Lung (tissue), 12 donors: ENCODE data around the gene IL21R. TPM values are rescaled to one million over a fixed set of nuclear protein-coding genes. Genes with fewer than 3 reads are reported as not detected.

Experiments used
- ATAC-seq: fragments of 200-7000 bp; cut with Tn5 transposase; one replicate; pipeline ENCODE4 v1.9.1; 2020; ENCODE audit warnings: moderate number of reproducible peaks; ENCODE audit not compliant: insufficient read depth, low FRiP score
- DNase-seq, 3 donors: peaks; one replicate each; pipeline ENCODE4 v3.0.0-alpha.2; 2013 to 2017
- H3K27ac ChIP-seq, 2 donors: one replicate each; pipeline ENCODE4 v1.5.1; 2013; ENCODE audit warnings: mild to moderate bottlenecking in 2 of 2, moderate library complexity in 2 of 2, control low read depth in 1 of 2, inconsistent platforms in 1 of 2, low read depth in 1 of 2, low read length in 1 of 2
- H3K27me3 ChIP-seq, 3 donors: one replicate each; pipeline ENCODE4 v1.5.1; 2013; ENCODE audit warnings: low read length in 2 of 3; ENCODE audit not compliant: control insufficient read depth in 3 of 3, insufficient read depth in 3 of 3
- H3K36me3 ChIP-seq, 4 donors: one replicate each; pipeline ENCODE4 v1.5.1; 2013; ENCODE audit warnings: low read length in 4 of 4, mild to moderate bottlenecking in 1 of 4, moderate library complexity in 1 of 4; ENCODE audit not compliant: control insufficient read depth in 4 of 4, insufficient read depth in 4 of 4
- H3K4me1 ChIP-seq, 5 donors: one replicate each; pipeline ENCODE4 v1.5.1; 2013; ENCODE audit warnings: low read length in 5 of 5, mild to moderate bottlenecking in 2 of 5, moderate library complexity in 1 of 5; ENCODE audit not compliant: control insufficient read depth in 5 of 5, insufficient read depth in 5 of 5
- H3K4me3 ChIP-seq: one replicate; pipeline ENCODE4 v1.5.1; 2013; ENCODE audit warnings: mild to moderate bottlenecking, control low read depth, moderate library complexity
- H3K9ac ChIP-seq, 2 donors: one replicate each; pipeline ENCODE4 v1.5.1; 2013; ENCODE audit warnings: low read length in 2 of 2, control low read depth in 1 of 2; ENCODE audit not compliant: insufficient read depth in 1 of 2
- H3K9me3 ChIP-seq, 4 donors: one replicate each; pipeline ENCODE4 v1.5.1; 2013; ENCODE audit warnings: low read length in 3 of 4, mild to moderate bottlenecking in 1 of 4, moderate library complexity in 1 of 4; ENCODE audit not compliant: control insufficient read depth in 4 of 4, insufficient read depth in 3 of 4
- CTCF ChIP-seq: IDR thresholded peaks from 2 replicates; pipeline ENCODE4 v1.5.1; 2012; ENCODE audit warnings: mild to moderate bottlenecking; ENCODE audit errors: control extremely low read depth, extremely low read depth
- WGBS, 2 donors: extraction: QIAGEN DNeasy Blood & Tissue Kit; methylation state at CpG; one replicate each; pipeline ENCODE4 v1.1.7; 2013; 5-methylcytosine and 5-hydroxymethylcytosine counted together
- polyA plus RNA-seq, 2 donors: library from polyadenylated mRNA; stranded (reverse); fragments of 200-250 nt; gene quantifications; one replicate each; pipeline ENCODE4 v1.2.1, GENCODE V29; 2013
- total RNA-seq, 2 donors: library from RNA; depleted of rRNA in 1 of 2; stranded (reverse); fragments of >200 nt in 1 of 2; gene quantifications; one replicate each; pipeline ENCODE4 v1.2.1, GENCODE V29; 2014 to 2021
- donor health status: control.
- donor health status: control.
- donor health status: Bipolar disorder and iron deficiency.
- donor health status: healthy.
- donor health status: DM: yes; HTN: yes; CAD: no.

The IL21R gene
- total and polyA plus RNA-seq, 4 donors = 1.0 to 6.3 (median 4.0) TPM

- DNase-seq = peak in 1 of 3 donors; percentile 2
- Histone ChIP-seq H3K27ac (no peak overlapping the region), H3K27me3 (peaks cover 0 to 2% (median 0%) of the 10 kb centered on the region in 3 donors), H3K4me3 (no peak overlapping the region), H3K9ac (no peak overlapping the region), H3K4me1 (peaks cover 0 to 6% (median 0%) of the 10 kb centered on the region in 5 donors), H3K9me3 (peaks cover 0 to 17% (median 3%) of the 10 kb centered on the region in 4 donors), H3K36me3 (peaks cover 0 to 6% (median 1%) of the 10 kb centered on the region in 4 donors)
- 93 to 95% methylated on average over 5 of the region's 5 CpGs for whole genome bisulfite sequencing, 2 donors
- no peak for ATAC-seq
- no peak for TF ChIP-seq CTCF
Observed at GRCh38 chr16:27441276-27441675, 39.3 kb downstream of the IL21R start.

- no peak overlapping the region for H3K27ac ChIP-seq
- H3K9ac ChIP-seq = no peak overlapping the region
- 92 to 95% methylated on average over 8 of the region's 8 CpGs for WGBS, 2 donors
- H3K4me1 ChIP-seq = peaks cover 0 to 6% (median 0%) of the 10 kb centered on the region in 5 donors
- no peak for DNase-seq
- TF ChIP-seq CTCF = no peak
- peaks cover 0 to 17% (median 3%) of the 10 kb centered on the region in 4 donors for H3K9me3 ChIP-seq
- peaks cover 0 to 2% (median 0%) of the 10 kb centered on the region in 3 donors for H3K27me3 ChIP-seq
- no peak overlapping the region for H3K4me3 ChIP-seq
- no peak for ATAC-seq
- peaks cover 0 to 6% (median 1%) of the 10 kb centered on the region in 4 donors for H3K36me3 ChIP-seq
Observed at GRCh38 chr16:27441998-27442397, 40.0 kb downstream of the IL21R start.

GRCh38 chr16:27444015-27444414, 42.0 kb downstream of the IL21R start:
- no peak for TF ChIP-seq CTCF
- no peak overlapping the region for H3K4me3 ChIP-seq
- peaks cover 0 to 6% (median 0%) of the 10 kb centered on the region in 5 donors for H3K4me1 ChIP-seq
- WGBS, 2 donors = 59 to 83% methylated on average over 2 of the region's 2 CpGs
- peaks cover 0 to 6% (median 3%) of the 10 kb centered on the region in 4 donors for H3K36me3 ChIP-seq
- peaks cover 0 to 30% (median 3%) of the 10 kb centered on the region in 4 donors for H3K9me3 ChIP-seq
- peak in 1 of 3 donors; percentile 13 for DNase-seq
- H3K9ac ChIP-seq = no peak overlapping the region
- H3K27ac ChIP-seq = no peak overlapping the region
- ATAC-seq = no peak
- H3K27me3 ChIP-seq = peaks cover 0 to 2% (median 0%) of the 10 kb centered on the region in 3 donors

- WGBS, 2 donors = 94 to 95% methylated on average over 5 of the region's 5 CpGs
- H3K9me3 ChIP-seq = peaks cover 0 to 30% (median 3%) of the 10 kb centered on the region in 4 donors
- ATAC-seq (no peak), DNase-seq (peak in 1 of 3 donors; percentile 3)
- no peak overlapping the region for H3K27ac ChIP-seq
- H3K27me3 ChIP-seq = peaks cover 0 to 3% (median 0%) of the 10 kb centered on the region in 3 donors
- no peak overlapping the region for H3K4me3 ChIP-seq
- peaks cover 0 to 4% (median 1%) of the 10 kb centered on the region in 5 donors for H3K4me1 ChIP-seq
- no peak for TF ChIP-seq CTCF
- H3K9ac ChIP-seq = no peak overlapping the region
- H3K36me3 ChIP-seq = peaks cover 0 to 6% (median 2%) of the 10 kb centered on the region in 4 donors
Observed at GRCh38 chr16:27444470-27444869, 42.5 kb downstream of the IL21R start.
